Measurements from ENCODE around the gene NID1. TPM values are rescaled to one million over a fixed set of nuclear protein-coding genes. Genes with fewer than 3 reads are reported as not detected.

Gene NID1
- total and polyA plus RNA-seq, 2 of the 4 experiments (the other 2 are of a cell fraction) = 21.9 to 83.3 TPM

DNA sequence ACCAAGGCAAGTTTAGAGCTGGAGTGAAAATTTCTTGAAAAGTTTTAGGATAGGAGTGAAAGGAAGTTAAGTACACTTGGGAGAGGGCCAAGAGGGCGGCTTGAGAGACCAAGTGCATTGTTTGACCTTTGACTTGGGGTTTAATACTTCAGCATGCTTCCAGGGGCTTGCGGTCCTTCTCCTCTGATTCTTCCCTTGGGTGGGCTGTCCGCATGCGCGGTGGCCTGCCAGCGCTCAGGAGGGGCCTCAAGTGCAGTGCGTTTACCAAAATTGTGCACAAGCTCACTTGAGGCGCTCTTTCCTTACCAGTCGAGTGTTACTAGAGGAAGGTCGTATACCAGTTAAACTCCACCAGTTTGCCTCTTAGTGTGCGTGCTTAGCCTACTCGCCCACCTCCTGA lies 106.9 kb downstream of the NID1 start:
- H3K4me1 ChIP-seq (ENCODE audit: control insufficient read depth, insufficient read depth, low read length) = peaks cover 12% of the 10 kb centered on the region
- no peaks in the 10 kb centered on the region for H3K36me3 ChIP-seq (ENCODE audit: control insufficient read depth, insufficient read depth, low read length)
- H3K56ac ChIP-seq (ENCODE audit: extremely low read depth, insufficient read depth, low read length) = no peak overlapping the region
- no peak overlapping the region for H3K4me2 ChIP-seq (ENCODE audit: low read depth, low read length)
- H3K9me1 ChIP-seq (ENCODE audit: insufficient read depth, low read length) = peaks cover 12% of the 10 kb centered on the region
- no peak overlapping the region for H3K14ac ChIP-seq (replicated peaks; ENCODE audit: low read depth, low read length)
- TF ChIP-seq RCOR1 (IDR thresholded peaks at IDR 0.05; ENCODE audit: insufficient replicate concordance, low read length) = no peak
- TF ChIP-seq POLR2A (IDR thresholded peaks at IDR 0.05; ENCODE audit: low read depth, low read length) = no peak
- no peak for TF ChIP-seq CEBPB (IDR thresholded peaks at IDR 0.05; ENCODE audit: low read depth, low read length)
- TF ChIP-seq NFE2L2 (IDR thresholded peaks at IDR 0.05; ENCODE audit: low read depth, low read length) = no peak
- TF ChIP-seq FOS (IDR thresholded peaks at IDR 0.05; ENCODE audit: low read depth, low read length) = no peak
- TF ChIP-seq MXI1 (IDR thresholded peaks at IDR 0.05; ENCODE audit: borderline replicate concordance, low read depth, low read length) = no peak
- no peak for TF ChIP-seq MAFK (IDR thresholded peaks at IDR 0.05; ENCODE audit: low read depth, low read length)
- TF ChIP-seq, protein P1, sequence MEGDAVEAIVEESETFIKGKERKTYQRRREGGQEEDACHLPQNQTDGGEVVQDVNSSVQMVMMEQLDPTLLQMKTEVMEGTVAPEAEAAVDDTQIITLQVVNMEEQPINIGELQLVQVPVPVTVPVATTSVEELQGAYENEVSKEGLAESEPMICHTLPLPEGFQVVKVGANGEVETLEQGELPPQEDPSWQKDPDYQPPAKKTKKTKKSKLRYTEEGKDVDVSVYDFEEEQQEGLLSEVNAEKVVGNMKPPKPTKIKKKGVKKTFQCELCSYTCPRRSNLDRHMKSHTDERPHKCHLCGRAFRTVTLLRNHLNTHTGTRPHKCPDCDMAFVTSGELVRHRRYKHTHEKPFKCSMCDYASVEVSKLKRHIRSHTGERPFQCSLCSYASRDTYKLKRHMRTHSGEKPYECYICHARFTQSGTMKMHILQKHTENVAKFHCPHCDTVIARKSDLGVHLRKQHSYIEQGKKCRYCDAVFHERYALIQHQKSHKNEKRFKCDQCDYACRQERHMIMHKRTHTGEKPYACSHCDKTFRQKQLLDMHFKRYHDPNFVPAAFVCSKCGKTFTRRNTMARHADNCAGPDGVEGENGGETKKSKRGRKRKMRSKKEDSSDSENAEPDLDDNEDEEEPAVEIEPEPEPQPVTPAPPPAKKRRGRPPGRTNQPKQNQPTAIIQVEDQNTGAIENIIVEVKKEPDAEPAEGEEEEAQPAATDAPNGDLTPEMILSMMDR (conservative IDR thresholded peaks at IDR 0.05; ENCODE audit: low read depth, low read length) = no peak
- no peak for TF ChIP-seq CHD1 (IDR thresholded peaks at IDR 0.05; ENCODE audit: low read depth, low read length)
- TF ChIP-seq RAD21 (IDR thresholded peaks at IDR 0.05; ENCODE audit: low read length) = no peak
- TF ChIP-seq, protein P2, sequence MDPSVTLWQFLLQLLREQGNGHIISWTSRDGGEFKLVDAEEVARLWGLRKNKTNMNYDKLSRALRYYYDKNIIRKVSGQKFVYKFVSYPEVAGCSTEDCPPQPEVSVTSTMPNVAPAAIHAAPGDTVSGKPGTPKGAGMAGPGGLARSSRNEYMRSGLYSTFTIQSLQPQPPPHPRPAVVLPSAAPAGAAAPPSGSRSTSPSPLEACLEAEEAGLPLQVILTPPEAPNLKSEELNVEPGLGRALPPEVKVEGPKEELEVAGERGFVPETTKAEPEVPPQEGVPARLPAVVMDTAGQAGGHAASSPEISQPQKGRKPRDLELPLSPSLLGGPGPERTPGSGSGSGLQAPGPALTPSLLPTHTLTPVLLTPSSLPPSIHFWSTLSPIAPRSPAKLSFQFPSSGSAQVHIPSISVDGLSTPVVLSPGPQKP (IDR thresholded peaks at IDR 0.05; ENCODE audit: borderline replicate concordance, low read depth, low read length) = no peak
- TF ChIP-seq RFX5 (IDR thresholded peaks at IDR 0.05; ENCODE audit: low read depth, low read length) = no peak
- ATAC-seq (ENCODE audit: low read depth) (no peak), DNase-seq (no peak)
- H2AFZ ChIP-seq (replicated peaks; ENCODE audit: low read length, poor library complexity) = no peak overlapping the region
- H3K27me3 ChIP-seq (ENCODE audit: control insufficient read depth, insufficient read depth, low read length) = peaks cover 1% of the 10 kb centered on the region; the same call in 1 of the 2 replicates
- H2BK15ac ChIP-seq (ENCODE audit: low read depth, low read length) = no peak overlapping the region
- no peak overlapping the region for H2BK20ac ChIP-seq (ENCODE audit: low read depth, low read length)
- peaks cover 5% of the 10 kb centered on the region for H3K9me3 ChIP-seq (ENCODE audit: control insufficient read depth, insufficient read depth, low read length)
- H3K18ac ChIP-seq (ENCODE audit: low read depth, low read length) = no peak overlapping the region
- H3K9ac ChIP-seq (ENCODE audit: low read depth, low read length) = no peak overlapping the region
- no peak overlapping the region for H2BK5ac ChIP-seq (ENCODE audit: low read depth, low read length, poor library complexity, severe bottlenecking)
- in situ Hi-C loops (cut with MboI; ENCODE audit: low sequenced_read_pairs) (no loop called here), intact Hi-C loops (cut with micrococcal nuclease) (no loop called here), dilution Hi-C loops (cut with HindIII; ENCODE audit: low sequenced_read_pairs, unreplicated experiment) (no loop called here)
- peaks cover 2% of the 10 kb centered on the region; the same call in 1 of the 2 replicates for H4K20me1 ChIP-seq (ENCODE audit: insufficient read depth, low read length)
- H4K5ac ChIP-seq (ENCODE audit: low read depth, low read length) = no peak overlapping the region
- no peak overlapping the region for H2AK5ac ChIP-seq (ENCODE audit: low read depth, low read length)
- no peak overlapping the region for H3K4ac ChIP-seq (ENCODE audit: low read depth, low read length)
- H3K4me3 ChIP-seq (ENCODE audit: insufficient read depth, low read depth, low read length) = no peak overlapping the region
- ChIA-PET POLR2A (ENCODE audit: unreplicated experiment) (no interaction called here), CTCF (interaction anchor here (1.0 kb wide), 1 partner anchor 14 kb away, joined by 4 read pairs; no protein-coding TSS in a partner anchor)
- no peaks in the 10 kb centered on the region for H3K79me1 ChIP-seq (ENCODE audit: low read depth in 1 of 2, low read length in 2 of 2)
- BruUV-seq (replicated peaks) = no TSS peak
- WGBS, 2 experiments (ENCODE audit: extremely low coverage in 2 of 2, insufficient read length in 1 of 2) = 93% methylated on average over 10 of the region's 12 CpGs; no CpG with 5 or more reads in 1 of the 2 experiments
- H2BK120ac ChIP-seq (ENCODE audit: low read depth, low read length) = no peak overlapping the region
- no peak overlapping the region for H4K8ac ChIP-seq (ENCODE audit: low read depth in 2 of 2, low read length in 2 of 2)
- no peak overlapping the region for H4K91ac ChIP-seq (ENCODE audit: insufficient read depth, low read depth, low read length)
- H3K27ac ChIP-seq (ENCODE audit: insufficient read depth, low read length) = no peak overlapping the region
- no peak overlapping the region for H2AK9ac ChIP-seq (replicated peaks; ENCODE audit: low read depth, low read length, poor library complexity)
- no peak overlapping the region for H3K23ac ChIP-seq (ENCODE audit: low read depth, low read length)
